Kidney (tissue), 14 donors: Measurements from ENCODE around the gene STYXL1. TPM values are rescaled to one million over a fixed set of nuclear protein-coding genes. Genes with fewer than 3 reads are reported as not detected.
A peak's percentile ranks its signal among the peaks of the same experiment; 100 is the strongest.

ENCODE experiments used
- DNase-seq, 5 donors: peaks; one replicate each; pipeline ENCODE4 v3.0.0-alpha.2; 2013 to 2020
- FAIRE-seq: peaks from 2 replicates; lab custom pipeline; 2012; peaks lifted over from hg19 to GRCh38; lab: Jason Lieb, UNC
- H3K27ac ChIP-seq, 2 donors: one replicate each; pipeline ENCODE4 v1.7.0; 2013; ENCODE audit warnings: low read depth in 2 of 2, low read length in 2 of 2, inconsistent platforms in 1 of 2
- H3K27me3 ChIP-seq: one replicate; pipeline ENCODE4 v1.7.1; 2013; ENCODE audit warnings: low read length, inconsistent platforms; ENCODE audit not compliant: control insufficient read depth, insufficient read depth
- H3K36me3 ChIP-seq, 3 donors: one replicate each; pipeline versions ENCODE4 v1.7.0 to v1.7.1; 2013; ENCODE audit warnings: low read length in 3 of 3, control low read depth in 1 of 3, inconsistent platforms in 1 of 3; ENCODE audit not compliant: insufficient read depth in 3 of 3, control insufficient read depth in 2 of 3
- H3K4me1 ChIP-seq, 3 donors: one replicate each; pipeline versions ENCODE4 v1.7.0 to v1.7.1; 2013; ENCODE audit warnings: low read length in 3 of 3, inconsistent platforms in 1 of 3, low read depth in 1 of 3; ENCODE audit not compliant: control insufficient read depth in 2 of 3, insufficient read depth in 2 of 3
- H3K4me3 ChIP-seq, 3 donors: one replicate each; pipeline versions ENCODE4 v1.7.0 to v1.8.1; 2013; ENCODE audit warnings: low read length in 3 of 3, control low read depth in 1 of 3, inconsistent platforms in 1 of 3
- H3K9ac ChIP-seq, 3 donors: one replicate each; pipeline versions ENCODE4 v1.7.0 to v1.7.1; 2013; ENCODE audit warnings: low read length in 3 of 3, control low read depth in 1 of 3, inconsistent platforms in 1 of 3
- H3K9me3 ChIP-seq, 3 donors: one replicate each; pipeline versions ENCODE4 v1.7.0 to v1.7.1; 2013; ENCODE audit warnings: low read length in 3 of 3, control low read depth in 1 of 3, inconsistent platforms in 1 of 3; ENCODE audit not compliant: control insufficient read depth in 2 of 3, insufficient read depth in 1 of 3
- intact Hi-C: fragments of 100-400 bp; cut with DNase I; formaldehyde crosslinking; loops from one replicate; pipeline ENCODE4 v1.11.1; 2022
- polyA plus RNA-seq: library from polyadenylated mRNA; stranded (reverse); fragments of 350-450 nt; fragmentation: Illumina TruSeq; extraction: RNeasy Lipid Tissue Mini Kit (QIAGEN cat#74804); gene quantifications from one replicate; pipeline ENCODE4 v1.2.3, GENCODE V29; 2014; ENCODE audit warnings: low read depth, low replicate concordance; ENCODE audit not compliant: insufficient read depth
- total RNA-seq: library from RNA; stranded (reverse); fragmentation: NEBNext Ultra II Directional; extraction: Animal tissue kit (Norgen Biotek cat#: 25700); gene quantifications from one replicate; pipeline ENCODE4 v1.2.1, GENCODE V29; 2021
- TF ChIP-seq, protein P1 (sequence below): IDR thresholded peaks from 3 replicates; pipeline ENCODE4 v1.5.1; 2012; ENCODE audit warnings: mild to moderate bottlenecking, moderate library complexity, borderline replicate concordance; ENCODE audit not compliant: insufficient read depth; ENCODE audit errors: extremely low read depth
- donor health status: control.
- donor health status: control.
- donor health status: control.
- donor health status: control.
- donor health status: control.
- donor health status: DM: yes; HTN: yes; CAD: no.
- donor health status: Normal renal cell carcinoma (clear cell type).

Gene STYXL1
- total and polyA plus RNA-seq, 2 donors from 2014 or later = 29.9 to 55.5 TPM

DNA sequence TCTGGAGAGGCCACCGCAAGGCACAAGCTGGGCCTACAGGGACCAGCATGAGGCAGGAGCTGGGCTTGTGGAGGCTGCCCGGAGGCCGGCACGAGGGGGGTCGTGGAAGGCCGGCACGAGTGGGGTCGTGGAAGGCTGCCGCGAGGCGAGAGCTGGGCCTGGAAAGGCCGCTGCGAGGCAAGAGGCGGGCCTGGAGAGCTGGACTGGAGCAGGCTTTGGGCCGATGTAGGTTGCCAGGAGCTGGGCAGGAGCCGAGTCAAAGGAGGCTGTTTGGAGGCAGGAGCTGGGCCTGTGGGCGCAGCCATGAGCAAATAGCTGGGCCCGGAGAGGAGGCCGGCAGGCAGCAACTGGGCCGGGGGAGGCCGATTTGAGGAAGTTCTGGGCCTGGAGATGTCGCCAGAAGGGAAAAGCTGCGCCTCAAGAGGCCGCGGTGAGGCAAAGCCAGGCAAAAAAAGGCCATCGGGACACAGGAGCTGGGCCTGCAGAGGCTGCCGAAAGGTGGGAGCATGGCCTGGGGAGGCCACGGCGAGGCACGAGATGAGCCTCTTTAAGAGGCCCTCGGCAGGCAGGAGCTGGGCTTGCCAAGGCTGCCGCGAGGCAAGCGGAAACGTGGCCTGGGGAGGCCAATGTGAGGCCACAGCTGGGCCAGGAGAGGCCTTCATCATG, 26.6 kb upstream of the STYXL1 start:
- DNase-seq (no peak), FAIRE-seq (no peak)
- no peaks in the 10 kb centered on the region for H3K4me1 ChIP-seq
- H3K4me3 ChIP-seq = no peak overlapping the region
- no peaks in the 10 kb centered on the region for H3K27me3 ChIP-seq
- TF ChIP-seq, protein P1, sequence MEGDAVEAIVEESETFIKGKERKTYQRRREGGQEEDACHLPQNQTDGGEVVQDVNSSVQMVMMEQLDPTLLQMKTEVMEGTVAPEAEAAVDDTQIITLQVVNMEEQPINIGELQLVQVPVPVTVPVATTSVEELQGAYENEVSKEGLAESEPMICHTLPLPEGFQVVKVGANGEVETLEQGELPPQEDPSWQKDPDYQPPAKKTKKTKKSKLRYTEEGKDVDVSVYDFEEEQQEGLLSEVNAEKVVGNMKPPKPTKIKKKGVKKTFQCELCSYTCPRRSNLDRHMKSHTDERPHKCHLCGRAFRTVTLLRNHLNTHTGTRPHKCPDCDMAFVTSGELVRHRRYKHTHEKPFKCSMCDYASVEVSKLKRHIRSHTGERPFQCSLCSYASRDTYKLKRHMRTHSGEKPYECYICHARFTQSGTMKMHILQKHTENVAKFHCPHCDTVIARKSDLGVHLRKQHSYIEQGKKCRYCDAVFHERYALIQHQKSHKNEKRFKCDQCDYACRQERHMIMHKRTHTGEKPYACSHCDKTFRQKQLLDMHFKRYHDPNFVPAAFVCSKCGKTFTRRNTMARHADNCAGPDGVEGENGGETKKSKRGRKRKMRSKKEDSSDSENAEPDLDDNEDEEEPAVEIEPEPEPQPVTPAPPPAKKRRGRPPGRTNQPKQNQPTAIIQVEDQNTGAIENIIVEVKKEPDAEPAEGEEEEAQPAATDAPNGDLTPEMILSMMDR = no peak
- H3K36me3 ChIP-seq = no peaks in the 10 kb centered on the region
- intact Hi-C loops = no loop called here
- H3K27ac ChIP-seq = no peak overlapping the region
- no peak overlapping the region for H3K9ac ChIP-seq
- peaks cover 0 to 4% (median 0%) of the 10 kb centered on the region in 3 donors for H3K9me3 ChIP-seq

DNA sequence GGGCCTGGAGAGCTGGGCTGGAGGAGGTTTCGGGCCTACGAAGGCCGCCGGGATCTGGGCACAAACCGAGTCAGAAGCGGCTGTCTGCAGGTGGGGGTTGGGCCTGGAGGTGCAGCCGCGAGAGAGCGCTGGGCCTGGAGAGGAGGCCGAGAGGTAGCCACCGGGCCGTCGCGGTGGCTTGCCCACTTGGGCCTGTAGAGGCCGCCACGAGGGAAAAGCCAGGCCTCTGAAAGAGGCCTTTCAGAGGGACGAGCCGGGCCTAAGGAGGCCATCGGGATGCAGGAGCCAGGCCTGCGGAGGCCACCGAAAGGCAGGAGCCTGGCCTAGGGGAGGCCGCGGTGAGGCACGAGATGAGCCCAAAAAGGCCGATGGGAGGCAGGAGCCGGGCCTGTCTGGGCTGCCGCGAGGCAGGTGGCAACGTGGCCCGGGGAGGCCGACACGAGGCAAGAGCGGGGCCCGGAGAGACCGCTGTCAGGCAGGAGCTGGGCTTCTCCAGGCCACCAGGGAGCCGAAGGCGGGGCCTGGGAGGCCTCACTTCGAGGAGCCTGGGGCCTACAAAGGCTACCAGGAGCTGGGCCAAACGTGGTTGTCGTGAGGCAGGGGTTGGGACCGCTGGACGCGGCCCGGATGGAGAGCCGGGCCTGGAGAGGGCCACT, 25.7 kb upstream of the STYXL1 start:
- H3K27ac ChIP-seq = no peak overlapping the region
- no peak overlapping the region for H3K4me3 ChIP-seq
- H3K36me3 ChIP-seq = no peaks in the 10 kb centered on the region
- H3K9me3 ChIP-seq = peaks cover 0 to 4% (median 0%) of the 10 kb centered on the region in 3 donors
- no peak overlapping the region for H3K9ac ChIP-seq
- DNase-seq (no peak), FAIRE-seq (no peak)
- intact Hi-C loops = no loop called here
- H3K27me3 ChIP-seq = no peaks in the 10 kb centered on the region
- peaks cover 0 to 3% (median 0%) of the 10 kb centered on the region in 3 donors for H3K4me1 ChIP-seq
- TF ChIP-seq, protein P1 = no peak

DNA sequence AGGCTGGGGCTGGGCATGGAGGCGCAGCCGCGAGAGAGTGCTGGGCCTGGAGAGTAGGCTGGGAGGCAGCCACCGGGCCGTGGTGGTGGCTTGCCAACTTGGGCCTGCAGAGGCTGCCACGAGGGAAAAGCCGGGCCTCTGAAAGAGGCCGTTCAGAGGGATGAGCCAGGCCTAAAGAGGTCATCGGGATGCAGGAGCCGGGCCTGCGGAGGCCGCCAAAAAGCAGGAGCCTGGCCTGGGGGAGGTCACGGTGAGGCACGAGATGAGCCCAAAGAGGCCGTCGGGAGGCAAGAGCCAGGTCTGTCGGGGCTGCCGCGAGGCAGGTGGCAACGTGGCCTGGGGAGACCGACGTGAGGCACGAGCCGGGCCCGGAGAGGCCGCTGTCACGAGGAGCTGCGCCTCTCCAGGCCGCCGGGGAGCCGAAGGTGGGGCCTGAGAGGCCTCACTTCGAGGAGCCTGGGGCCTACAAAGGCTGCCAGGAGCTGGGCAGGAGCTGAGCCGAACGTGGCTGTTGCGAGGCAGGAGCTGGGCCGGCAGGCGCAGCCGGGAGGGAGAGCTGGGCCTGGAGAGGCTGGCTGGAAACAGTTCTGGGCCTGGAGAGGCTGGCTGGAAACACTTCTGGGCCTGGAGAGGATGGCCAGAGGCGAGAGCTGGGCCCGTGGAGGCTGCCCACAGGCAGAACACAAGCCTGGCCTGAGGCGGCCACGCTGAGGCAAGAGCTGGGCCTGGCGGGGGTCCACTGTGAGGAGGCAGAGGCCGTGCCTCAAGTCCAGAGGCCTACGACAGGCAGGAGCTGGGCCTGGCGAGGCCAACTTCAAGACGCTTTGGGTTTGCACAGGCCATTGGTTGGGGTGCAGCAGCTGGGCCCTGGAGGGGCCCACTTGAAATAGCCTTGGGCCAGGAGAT, 24.7 kb upstream of the STYXL1 start:
- no peaks in the 10 kb centered on the region for H3K27me3 ChIP-seq
- no peak overlapping the region for H3K4me3 ChIP-seq
- no peak overlapping the region for H3K27ac ChIP-seq
- peak in 1 of 5 donors; percentile 64 for DNase-seq
- peaks cover 0 to under 1% (median 0%) of the 10 kb centered on the region in 3 donors for H3K36me3 ChIP-seq
- no peak overlapping the region for H3K9ac ChIP-seq
- intact Hi-C loops = no loop called here
- H3K9me3 ChIP-seq = peaks cover 0 to 4% (median 0%) of the 10 kb centered on the region in 3 donors
- H3K4me1 ChIP-seq = peaks cover 0 to 3% (median 0%) of the 10 kb centered on the region in 3 donors
- no peak for FAIRE-seq
- TF ChIP-seq, protein P1 = no peak
